Left renal pelvis (tissue), 4 donors: ENCODE measurements around the gene POLD2. TPM values are rescaled to one million over a fixed set of nuclear protein-coding genes. Genes with fewer than 3 reads are reported as not detected.
"Not testable (repeated sequence)": the region's sequence is repeated elsewhere in the genome, so short reads cannot be mapped to it uniquely, and the experiment has no call there.

Source experiments
- DNase-seq, 4 donors: peaks; one replicate each; pipeline ENCODE4 v3.0.0-alpha.2; 2013; ENCODE audit warnings: low read depth in 4 of 4, low spot score in 3 of 4
- polyA plus RNA-seq, 4 donors: library from polyadenylated mRNA; unstranded; fragments of 120-200 nt; gene quantifications; one replicate each; pipeline ENCODE4 v1.2.1, GENCODE V29; 2013; ENCODE audit not compliant: insufficient read length in 4 of 4

Gene POLD2
- polyA plus RNA-seq, 4 donors = 96.7 to 117 (median 113) TPM

DNA sequence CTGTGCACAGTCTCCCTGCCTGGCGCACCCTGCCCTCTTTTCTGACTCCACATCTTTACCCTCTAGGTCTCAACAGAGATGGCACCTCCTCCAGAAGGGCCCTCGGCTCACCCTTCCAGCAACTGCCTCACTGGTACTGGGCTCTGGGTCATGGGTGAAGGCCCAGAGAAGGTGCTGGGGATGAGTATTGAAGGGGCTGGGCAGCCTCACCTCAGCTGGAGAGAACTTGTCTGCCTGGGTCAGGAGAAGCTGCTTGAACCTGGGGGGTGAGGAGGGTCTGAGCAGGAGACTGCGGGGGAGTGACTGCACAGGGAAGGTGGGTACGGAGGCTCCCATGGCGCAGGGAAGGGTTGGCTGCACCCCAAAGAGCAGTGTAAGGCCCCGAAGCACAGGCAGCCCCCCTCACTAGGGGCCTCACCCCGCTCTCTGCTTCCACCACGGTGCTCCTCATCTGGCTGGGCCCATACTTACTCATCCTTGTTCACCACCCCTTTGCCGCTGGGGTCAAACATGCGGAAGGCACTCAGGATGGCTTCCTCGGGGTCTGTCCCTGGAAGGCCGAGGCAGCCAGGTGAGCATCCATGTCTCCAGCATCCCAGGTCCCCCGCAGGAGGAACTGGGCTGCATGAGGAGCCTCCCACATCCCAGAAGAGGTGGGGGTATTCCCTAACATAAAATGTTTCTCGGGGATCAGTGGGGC is 16.1 kb upstream of the POLD2 start:
- DNase-seq = no peak

DNA sequence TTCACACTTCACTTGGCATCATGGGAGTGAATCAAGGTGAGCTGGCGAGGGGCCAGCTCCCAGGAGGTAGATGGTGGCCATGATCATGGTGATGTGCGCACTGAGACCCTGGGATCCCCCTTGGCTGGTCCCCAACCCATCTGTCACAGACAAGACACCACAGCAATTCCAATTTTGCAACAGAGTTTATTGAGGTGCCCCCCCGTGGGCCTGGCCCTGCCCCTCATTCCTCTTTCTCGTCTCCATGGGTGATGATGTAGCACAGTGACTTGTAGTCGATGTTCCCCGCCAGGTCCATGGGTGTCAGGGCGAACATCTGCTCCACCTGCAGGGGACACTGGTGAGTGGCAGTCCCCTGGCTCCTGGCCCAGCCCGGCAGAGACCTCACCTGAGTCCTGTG is 15.3 kb upstream of the POLD2 start:
- DNase-seq = no peak

DNA sequence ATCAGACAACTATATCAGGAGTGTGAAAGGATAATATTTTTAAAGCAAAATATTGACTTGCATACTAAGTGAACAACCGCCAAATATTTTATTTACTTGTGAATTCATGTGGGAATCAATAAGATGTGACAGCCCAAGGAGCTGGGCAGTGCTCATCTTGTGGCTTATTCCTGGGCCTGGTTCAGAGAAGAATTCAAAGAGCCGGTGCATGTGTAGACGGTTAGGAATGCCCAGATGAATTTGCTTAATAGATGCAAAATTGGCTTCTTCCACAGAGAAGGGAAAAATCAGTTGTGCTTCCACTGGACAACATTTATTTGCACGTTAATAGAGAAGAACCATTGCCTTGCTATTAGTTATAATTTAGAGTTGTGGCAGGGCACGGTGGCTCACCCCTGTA is 13.4 kb upstream of the POLD2 start:
- no peak for DNase-seq

DNA sequence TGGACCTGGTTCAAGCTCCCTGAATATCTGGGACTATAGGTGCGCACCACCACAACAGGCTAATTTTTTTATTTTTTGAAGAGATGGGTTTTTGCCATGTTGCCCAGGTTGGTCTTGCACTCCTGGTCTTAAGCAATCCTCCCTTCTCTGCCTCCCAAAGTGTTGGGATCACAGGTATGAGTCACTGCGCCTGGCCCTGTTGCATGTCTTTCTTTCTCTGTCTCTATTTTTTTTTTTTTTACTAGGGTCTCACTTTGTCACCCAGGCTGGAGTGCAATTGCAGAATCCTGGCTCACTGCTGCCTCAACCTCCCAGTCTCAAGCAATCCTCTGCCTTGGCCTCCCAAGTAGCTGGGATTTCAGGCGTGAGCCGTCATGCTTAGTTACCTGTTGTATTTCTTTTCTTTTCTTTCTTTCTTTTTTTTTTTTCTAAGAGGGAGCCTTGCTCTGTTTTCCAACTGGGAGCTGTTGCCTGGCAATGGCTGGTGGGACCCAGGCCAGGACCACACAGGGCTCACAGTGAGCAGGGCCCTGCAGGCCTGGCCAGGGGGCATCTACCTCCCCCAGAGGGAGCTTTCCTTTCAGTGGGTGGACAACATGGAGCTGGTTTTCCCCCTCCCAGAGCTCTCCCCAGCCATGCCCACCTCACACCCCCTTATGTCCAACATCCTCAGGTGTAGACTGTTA is 11.7 kb upstream of the POLD2 start:
- DNase-seq = no peak

DNA sequence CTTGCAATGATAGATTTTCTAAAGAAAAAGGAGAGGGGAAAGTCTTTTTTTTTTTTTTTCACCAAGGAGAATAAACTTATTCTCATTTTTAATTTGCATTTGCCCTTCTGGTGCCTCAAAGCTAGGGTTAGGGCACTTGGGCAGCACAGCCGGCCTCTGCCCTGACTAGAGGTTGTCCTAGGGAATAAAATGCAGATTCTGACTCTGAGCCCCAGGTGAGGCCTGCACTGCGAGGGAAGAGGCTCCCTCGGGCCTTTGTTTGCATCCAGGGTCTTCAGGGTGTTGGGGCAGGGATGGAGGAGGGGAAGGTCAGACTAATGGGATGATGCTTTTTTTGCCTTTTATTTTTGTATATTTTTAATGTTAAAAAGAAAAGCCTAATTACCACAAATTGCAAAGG is 9.9 kb upstream of the POLD2 start:
- no peak for DNase-seq

DNA sequence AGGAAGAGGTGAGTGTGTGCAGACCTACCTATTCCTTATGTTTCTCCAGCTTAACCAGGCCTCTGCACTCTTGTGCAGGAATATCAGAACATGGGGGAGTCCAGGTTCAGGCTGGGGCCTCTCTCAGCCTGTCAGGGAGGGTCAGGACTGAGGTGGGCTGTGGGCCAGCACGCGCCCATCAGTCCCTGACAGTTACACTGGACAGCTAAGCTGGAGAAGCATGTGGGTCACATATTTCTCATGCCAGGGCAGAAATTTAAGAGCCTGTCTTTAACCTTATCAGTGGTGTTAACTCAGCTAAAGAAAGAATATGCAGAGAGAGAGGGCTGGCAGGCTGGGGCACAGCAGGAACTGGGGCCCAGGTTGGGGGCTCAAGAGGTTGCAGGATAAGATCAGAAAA is 8.7 kb upstream of the POLD2 start:
- no peak for DNase-seq

GRCh38 chr7:44131173-44132029 is 8.1 kb upstream of the POLD2 start:
- DNase-seq = no peak

- no peak for DNase-seq
Observed at GRCh38 chr7:44128721-44129582, 5.6 kb upstream of the POLD2 start.

- DNase-seq = no peak
Observed at GRCh38 chr7:44127161-44127560, 3.8 kb upstream of the POLD2 start.

GRCh38 chr7:44126574-44126973 is 3.2 kb upstream of the POLD2 start:
- DNase-seq = not testable (repeated sequence)

DNA sequence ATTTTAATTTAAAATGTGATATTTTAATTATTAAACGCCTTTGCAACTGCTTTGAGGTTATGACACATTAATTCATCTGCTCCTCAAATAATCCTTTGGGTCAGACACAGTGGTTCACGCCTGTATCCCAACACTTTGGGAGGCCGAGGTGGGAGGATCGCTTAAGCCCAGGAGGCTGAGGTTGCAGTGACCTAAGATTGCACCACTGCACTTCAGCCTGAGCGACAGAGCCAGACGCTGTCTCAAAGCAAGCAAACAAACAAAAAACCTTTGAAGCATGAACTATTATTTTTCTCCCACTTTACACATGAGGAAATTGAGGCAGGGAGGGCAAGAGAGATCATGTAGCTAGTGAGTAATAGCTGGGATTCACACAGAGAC is 1.5 kb upstream of the POLD2 start:
- no peak for DNase-seq

GRCh38 chr7:44122529-44122928 is 819 bp downstream of the POLD2 start:
- no peak for DNase-seq

DNA sequence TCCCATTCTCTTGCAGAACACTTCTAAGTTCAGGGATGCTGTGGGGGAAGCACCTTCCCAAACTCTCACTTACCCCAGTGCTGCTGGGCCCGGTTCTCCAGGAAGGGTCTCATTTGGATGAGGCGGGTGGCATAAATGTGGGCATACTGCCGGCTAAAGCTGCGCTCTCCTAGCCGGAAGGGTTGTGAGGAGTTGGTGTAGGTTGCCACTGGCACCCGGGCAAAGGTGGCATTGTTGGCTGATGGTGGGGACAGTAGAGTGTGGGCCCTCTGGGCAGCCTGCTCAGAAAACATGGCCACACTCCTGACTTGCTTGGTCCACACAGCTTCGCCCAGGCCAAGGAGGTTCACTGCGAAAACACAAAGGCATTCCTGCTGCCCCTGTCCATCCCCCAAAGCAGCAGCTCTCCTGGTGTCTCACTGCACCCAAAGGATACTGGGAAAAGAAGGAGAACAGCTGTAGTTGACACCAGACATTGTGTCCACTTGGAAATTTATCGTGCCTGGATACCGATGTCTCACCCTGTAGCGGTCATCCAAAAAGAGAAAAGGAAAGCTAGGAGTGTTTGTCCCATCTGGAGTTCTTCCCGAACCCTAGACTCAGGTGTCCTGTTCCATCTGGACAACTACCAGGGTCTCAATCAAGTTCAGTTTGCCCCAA is 1.5 kb downstream of the POLD2 start:
- no peak for DNase-seq

GRCh38 chr7:44120395-44120794 is 3.0 kb downstream of the POLD2 start:
- no peak for DNase-seq

DNA sequence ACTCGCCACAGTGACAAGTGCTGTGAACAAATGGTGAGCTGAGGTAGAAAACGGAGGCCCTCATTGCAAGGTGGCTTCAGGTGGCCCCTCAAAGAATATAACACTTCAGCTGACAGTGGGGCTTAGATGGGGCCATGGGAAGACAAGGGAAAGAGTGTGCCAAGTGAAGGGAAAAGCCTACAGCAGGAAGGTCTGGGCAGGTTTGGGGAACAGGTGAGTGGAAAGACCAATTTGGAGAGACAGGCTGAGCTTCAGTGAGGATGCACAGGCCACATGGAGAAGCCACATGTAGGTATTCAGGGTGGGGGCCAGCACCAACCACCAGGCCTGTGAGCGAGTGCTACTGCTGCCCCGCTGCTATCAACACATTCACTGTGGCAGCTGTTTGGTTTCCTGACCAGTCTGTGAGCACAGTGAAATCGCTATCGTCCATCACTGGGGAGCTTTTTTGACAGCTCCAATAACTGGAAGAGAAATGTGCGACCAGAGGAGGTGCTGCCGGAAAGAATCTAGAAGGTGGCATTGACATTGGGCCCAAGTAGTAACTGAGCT is 3.4 kb downstream of the POLD2 start:
- DNase-seq = no peak

GRCh38 chr7:44117801-44118429 is 5.4 kb downstream of the POLD2 start:
- no peak for DNase-seq

- DNase-seq = no peak
Observed at GRCh38 chr7:44116789-44117666, 6.3 kb downstream of the POLD2 start.

DNA sequence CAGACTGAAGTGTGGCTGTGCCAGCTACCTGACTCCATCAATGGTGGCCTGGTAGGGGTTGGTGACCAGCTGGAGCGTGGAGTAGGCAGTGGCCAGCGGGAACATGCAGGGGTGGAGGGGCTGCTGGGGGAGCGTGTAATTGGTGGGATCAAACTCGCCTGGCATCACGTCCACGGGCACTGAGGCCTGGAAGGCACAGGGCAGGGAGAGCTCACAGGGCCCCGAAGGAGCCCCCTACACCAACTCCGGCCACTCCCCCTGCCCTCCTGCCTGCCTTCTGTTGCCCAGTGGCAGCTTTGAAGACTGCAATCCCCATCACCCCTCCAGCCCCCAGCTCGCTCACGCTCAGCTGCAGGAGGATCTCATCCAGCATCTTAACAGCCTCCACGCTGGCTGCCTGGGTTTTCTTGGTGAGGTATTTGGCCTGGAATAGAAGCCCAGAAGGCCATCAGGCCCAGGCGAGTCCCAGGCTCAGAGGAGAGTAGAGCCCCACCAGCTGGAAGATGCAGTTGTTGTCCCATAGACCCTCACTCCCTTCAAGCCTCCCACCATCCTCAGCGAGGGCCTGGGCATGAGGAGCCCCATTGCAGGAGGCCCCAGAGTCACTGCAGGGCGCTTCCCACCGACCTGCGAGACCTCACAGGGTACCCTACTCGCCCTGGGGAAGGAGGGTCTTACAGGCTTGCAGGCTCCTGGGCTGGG is 7.1 kb downstream of the POLD2 start:
- no peak for DNase-seq
